Measurements from ENCODE around the gene PDE8B.

DNA sequence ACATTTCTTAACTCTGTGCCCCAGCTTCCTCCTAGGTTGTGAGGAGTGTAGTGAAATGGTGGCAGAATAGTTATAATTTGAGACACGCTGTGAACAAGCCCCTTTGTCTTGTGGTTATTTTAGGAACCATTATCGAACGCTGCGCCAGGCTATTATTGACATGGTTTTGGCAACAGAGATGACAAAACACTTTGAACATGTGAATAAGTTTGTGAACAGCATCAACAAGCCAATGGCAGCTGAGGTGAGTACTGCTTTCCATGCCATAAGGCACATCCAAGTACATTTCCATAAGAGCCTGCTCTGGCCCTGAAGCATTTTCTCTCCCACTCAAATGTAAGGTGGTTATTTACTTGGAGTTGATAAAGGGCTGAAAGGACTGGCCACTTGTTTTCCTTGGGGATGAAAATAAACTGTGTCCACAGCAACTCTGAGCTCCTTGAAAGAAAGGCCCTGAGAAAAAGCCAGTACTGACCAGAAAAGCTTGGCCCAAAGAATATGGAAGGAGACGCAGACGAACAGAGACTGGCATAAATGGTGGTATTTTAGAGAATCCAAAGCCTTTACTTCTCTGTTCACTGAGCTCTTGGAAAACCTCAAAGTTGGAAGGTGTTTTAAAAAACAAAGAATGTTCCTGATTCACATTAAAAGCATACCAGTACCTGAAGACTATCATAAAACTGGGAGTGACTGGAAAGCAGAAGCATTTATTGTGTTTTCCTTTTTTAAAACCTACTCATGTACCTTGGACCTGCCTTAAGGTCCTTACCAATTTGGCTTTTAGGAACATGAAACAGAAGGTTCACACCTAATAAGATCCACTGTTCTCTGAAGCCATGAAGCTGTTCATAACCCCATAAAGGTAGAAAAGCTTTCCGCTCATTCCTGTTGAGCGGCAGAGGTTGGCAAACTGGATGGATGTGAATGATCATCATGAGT, 209.4 kb downstream of the PDE8B start:
- TF ChIP-seq, protein P1, sequence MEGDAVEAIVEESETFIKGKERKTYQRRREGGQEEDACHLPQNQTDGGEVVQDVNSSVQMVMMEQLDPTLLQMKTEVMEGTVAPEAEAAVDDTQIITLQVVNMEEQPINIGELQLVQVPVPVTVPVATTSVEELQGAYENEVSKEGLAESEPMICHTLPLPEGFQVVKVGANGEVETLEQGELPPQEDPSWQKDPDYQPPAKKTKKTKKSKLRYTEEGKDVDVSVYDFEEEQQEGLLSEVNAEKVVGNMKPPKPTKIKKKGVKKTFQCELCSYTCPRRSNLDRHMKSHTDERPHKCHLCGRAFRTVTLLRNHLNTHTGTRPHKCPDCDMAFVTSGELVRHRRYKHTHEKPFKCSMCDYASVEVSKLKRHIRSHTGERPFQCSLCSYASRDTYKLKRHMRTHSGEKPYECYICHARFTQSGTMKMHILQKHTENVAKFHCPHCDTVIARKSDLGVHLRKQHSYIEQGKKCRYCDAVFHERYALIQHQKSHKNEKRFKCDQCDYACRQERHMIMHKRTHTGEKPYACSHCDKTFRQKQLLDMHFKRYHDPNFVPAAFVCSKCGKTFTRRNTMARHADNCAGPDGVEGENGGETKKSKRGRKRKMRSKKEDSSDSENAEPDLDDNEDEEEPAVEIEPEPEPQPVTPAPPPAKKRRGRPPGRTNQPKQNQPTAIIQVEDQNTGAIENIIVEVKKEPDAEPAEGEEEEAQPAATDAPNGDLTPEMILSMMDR (IDR thresholded peaks at IDR 0.05; ENCODE audit: low read depth, low read length), result no peak
- no peak for TF ChIP-seq EZH2phosphoT487 (IDR thresholded peaks at IDR 0.05; ENCODE audit: low read depth)
